K562 (cell line): ENCODE results near the gene FASTKD1. TPM values are rescaled to one million over a fixed set of nuclear protein-coding genes. Genes with fewer than 3 reads are reported as not detected.

Source experiments
- BCOR ChIP-seq: fragments of 450-650 bp; IDR thresholded peaks from 2 replicates; pipeline ENCODE4 v1.6.1; 2016
- CHD2 ChIP-seq: IDR thresholded peaks from 2 replicates; pipeline ENCODE4 v1.6.1; 2011; ENCODE audit warnings: low read depth, low read length
- CHD4 ChIP-seq: fragments of 200-600 bp; sonication (generic); IDR thresholded peaks from 3 replicates; pipeline ENCODE4 v1.6.1; 2012; ENCODE audit warnings: low read depth, mild to moderate bottlenecking, mixed read lengths, low read length, inconsistent platforms; ENCODE audit not compliant: insufficient read depth, insufficient replicate concordance, poor library complexity, severe bottlenecking
- ESRRA ChIP-seq: fragments of 450-650 bp; IDR thresholded peaks from 2 replicates; pipeline ENCODE4 v1.6.1; 2014; ENCODE audit warnings: low read depth, mild to moderate bottlenecking, moderate library complexity, borderline replicate concordance
- ETV5 ChIP-seq: sonication (generic); formaldehyde crosslinking; IDR thresholded peaks from 2 replicates; pipeline ENCODE4 v1.4.0; 2020; ENCODE audit warnings: low read depth, mild to moderate bottlenecking, missing genetic modification reagents
- FOS ChIP-seq: IDR thresholded peaks from 3 replicates; pipeline ENCODE4 v1.6.1; 2011; ENCODE audit not compliant: insufficient read length; ENCODE audit errors: extremely low read depth
- FOXP1 ChIP-seq: sonication (generic); formaldehyde crosslinking; IDR thresholded peaks from 2 replicates; pipeline ENCODE4 v1.8.0; 2022; ENCODE audit warnings: mild to moderate bottlenecking, missing genetic modification reagents
- HES1 ChIP-seq: fragments of 450-650 bp; IDR thresholded peaks from 2 replicates; pipeline ENCODE4 v1.6.1; 2016; ENCODE audit warnings: low read depth, mild to moderate bottlenecking, moderate library complexity
- MCM3 ChIP-seq: fragments of 450-650 bp; IDR thresholded peaks from 2 replicates; pipeline ENCODE4 v1.6.1; 2016
- MCM5 ChIP-seq: fragments of 450-650 bp; IDR thresholded peaks from 2 replicates; pipeline ENCODE4 v1.6.1; 2016; ENCODE audit warnings: low read depth
- PHF21A ChIP-seq: fragments of 450-650 bp; IDR thresholded peaks from 2 replicates; pipeline ENCODE4 v1.6.1; 2017; ENCODE audit warnings: low read depth, borderline replicate concordance
- PTBP1 ChIP-seq: fragments of 200-400 bp; formaldehyde crosslinking; IDR thresholded peaks from 2 replicates; pipeline ENCODE4 v1.6.1; 2017; ENCODE audit warnings: low read depth, low read length
- SIN3B ChIP-seq: fragments of 450-650 bp; IDR thresholded peaks from 2 replicates; pipeline ENCODE4 v1.6.1; 2017; ENCODE audit warnings: low read depth, mild to moderate bottlenecking, moderate library complexity
- ZBTB7A ChIP-seq: IDR thresholded peaks from 2 replicates; pipeline ENCODE4 v1.6.1; 2011; ENCODE audit warnings: low read depth, mild to moderate bottlenecking, low read length, moderate library complexity, borderline replicate concordance; ENCODE audit not compliant: control insufficient read depth
- ZNF212 ChIP-seq: fragments of 450-650 bp; formaldehyde crosslinking; IDR thresholded peaks from 2 replicates; pipeline ENCODE4 v1.4.0; 2020; ENCODE audit warnings: mild to moderate bottlenecking
- ZNF324 ChIP-seq: fragments of 250-450 bp; sonication (Bioruptor Pico); IDR thresholded peaks from 2 replicates; pipeline ENCODE4 v1.4.0; 2020; ENCODE audit warnings: mild to moderate bottlenecking
- ZNF75A ChIP-seq: fragments of 450-650 bp; formaldehyde crosslinking; IDR thresholded peaks from 2 replicates; pipeline ENCODE4 v1.4.0; 2020; ENCODE audit warnings: mild to moderate bottlenecking
- polyA plus RNA-seq, 8 experiments: library from polyadenylated mRNA; depleted of rRNA in 4 of 8; stranded (reverse) in 5 of 8; unstranded in 3 of 8; fragments of >200 nt; fragmentation: Nextera tagmentation in 2 of 8; fragmentation: Illumina TruSeq in 1 of 8; extraction: Ambion mirVana in 2 of 8; extraction: Trizol in 1 of 8; gene quantifications; 2 replicates each; pipeline versions ENCODE4 v1.2.1 to v1.2.3, GENCODE V29; 2011 to 2014; ENCODE audit warnings: inconsistent platforms in 1 of 8, missing spikeins in 1 of 8
- total RNA-seq, 7 experiments: library from RNA; depleted of rRNA in 6 of 7; stranded (reverse); fragments of >200 nt in 6 of 7; fragmentation: Illumina TruSeq in 2 of 7; extraction: Trizol in 2 of 7; gene quantifications; 2 replicates each; pipeline versions ENCODE4 v1.2.1 to v1.2.3, GENCODE V29; 2011 to 2021; ENCODE audit warnings: low replicate concordance in 1 of 7

Gene FASTKD1
- total and polyA plus RNA-seq, 9 of the 15 experiments (the other 6 are each of a cell fraction or from before 2014, with no cell fraction given): 63.5 to 134 (median 119) TPM

- TF ChIP-seq ETV5 (peak; percentile 25; the same call in 1 of the 2 replicates), MCM5 (no peak), BCOR (peak; percentile 12; the same call in 1 of the 2 replicates), SIN3B (no peak), ESRRA (peak; percentile 99), PHF21A (no peak), ZNF212 (CRISPR knock-in tag) (no peak), CHD4 (peak; percentile 70), MCM3 (no peak), HES1 (0 out of 2 replicates have a peak, but pooled peaks have one; percentile 12), ZNF324 (no peak), FOXP1 (peak; percentile 61; the same call in 1 of the 2 replicates), ZBTB7A (peak; percentile 43; the same call in 1 of the 2 replicates), CHD2 (peak; percentile 85), ZNF75A (CRISPR knock-in tag) (peak; percentile 91), FOS (no peak), PTBP1 (no peak)
These were observed at the start of gene FASTKD1 (continued) for GRCh38 chr2:169573160-169573973.
